Prostate gland (tissue), 2 donors: ENCODE measurements around the gene MCMBP.

Source experiments
- CTCF ChIP-seq, 4 experiments: fragments of 200-600 bp in 2 of 4; fragments of 450-650 bp in 2 of 4; sonication (generic) in 2 of 4; IDR thresholded peaks; 1 replicate in 3 of 4; 2 replicates in 1 of 4; pipeline ENCODE4 v1.5.1; 2016 to 2019; ENCODE audit warnings: antibody characterized with exemption in 4 of 4, mild to moderate bottlenecking in 2 of 4, moderate library complexity in 2 of 4
- POLR2A ChIP-seq: fragments of 450-650 bp; IDR thresholded peaks from one replicate; pipeline ENCODE4 v1.6.1; 2016; ENCODE audit warnings: antibody characterized with exemption, mild to moderate bottlenecking
- POLR2AphosphoS5 ChIP-seq: sonication (generic); formaldehyde crosslinking; IDR thresholded peaks from one replicate; pipeline ENCODE4 v1.6.1; 2017; ENCODE audit warnings: antibody characterized with exemption

DNA sequence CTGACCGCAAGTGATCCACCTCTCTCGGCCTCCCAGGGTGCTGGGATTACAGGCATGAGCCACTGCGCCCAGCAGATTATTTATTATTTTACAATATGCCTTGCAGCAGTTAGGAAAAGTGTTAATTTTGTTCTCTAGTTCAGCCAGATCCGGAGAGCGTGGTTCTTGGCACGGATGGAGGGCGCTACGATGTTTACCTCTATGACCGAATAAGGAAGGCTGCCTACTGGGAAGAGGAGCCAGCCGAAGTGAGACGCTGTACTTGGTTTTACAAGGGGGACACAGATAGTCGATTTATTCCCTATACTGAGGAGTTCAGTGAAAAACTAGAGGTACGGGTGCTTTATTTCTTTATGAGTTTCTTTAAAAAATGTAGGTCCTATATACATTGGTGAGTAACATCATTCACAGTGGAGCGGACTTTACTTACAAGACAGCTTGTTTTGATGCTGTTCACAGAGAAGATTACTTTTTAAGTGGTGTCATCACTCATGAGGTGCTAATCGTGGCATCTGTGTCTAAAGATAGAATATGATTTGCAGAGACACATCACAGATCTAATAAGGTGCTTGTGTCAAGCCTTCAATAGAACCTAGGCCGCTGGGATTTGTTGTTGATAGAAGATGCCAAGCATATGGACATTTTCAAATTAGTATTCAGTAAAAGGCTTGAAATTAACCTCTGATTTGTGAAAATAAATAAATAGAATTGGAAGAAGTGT, 31.5 kb upstream of the MCMBP start:
- TF ChIP-seq CTCF (IDR thresholded peaks at IDR 0.05) (no peak), POLR2A (no peak), POLR2AphosphoS5 (no peak)
